ENCODE data around the gene TAF10.

TAF10 gene

GRCh38 chr11:6653097-6653496 lies 41.1 kb upstream of the TAF10 start:
- Histone ChIP-seq H3K4me3 (ENCODE audit: low read depth, low read length) (no peak overlapping the region), H3K4me1 (ENCODE audit: control insufficient read depth, insufficient read depth, low read length, unreplicated experiment) (no peaks in the 10 kb centered on the region), H2AFZ (ENCODE audit: low read length, unreplicated experiment) (no peak overlapping the region), H3K36me3 (ENCODE audit: insufficient read depth, low read length) (no peaks in the 10 kb centered on the region), H3K27me3 (ENCODE audit: insufficient read depth, low read length) (peaks cover 91% of the 10 kb centered on the region), H3K27ac (ENCODE audit: low read depth, low read length) (no peak overlapping the region), H3K79me2 (ENCODE audit: control insufficient read depth, insufficient read depth, low read length, unreplicated experiment) (no peaks in the 10 kb centered on the region)

DNA sequence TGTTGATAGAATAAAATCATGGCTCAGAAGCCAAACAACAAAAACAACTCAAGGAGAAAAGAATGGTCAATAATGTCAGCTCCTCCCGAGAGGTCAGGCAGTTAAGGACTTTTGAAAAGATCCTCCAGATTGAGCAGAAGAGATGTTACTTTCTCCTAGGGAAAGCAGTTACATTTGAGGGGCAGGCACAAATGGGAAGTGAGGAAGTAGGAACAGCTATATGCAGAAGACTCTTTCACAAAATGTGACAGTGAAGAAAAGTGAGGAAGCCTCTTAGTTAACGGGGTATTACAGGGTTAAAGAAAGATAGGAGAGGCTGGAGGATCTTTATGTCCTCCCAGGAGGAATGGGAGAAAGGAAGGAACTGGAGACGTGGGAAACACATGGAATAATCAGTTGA lies 40.2 kb upstream of the TAF10 start:
- Histone ChIP-seq H3K27me3 (ENCODE audit: insufficient read depth, low read length) (peaks cover 95% of the 10 kb centered on the region), H3K4me3 (ENCODE audit: low read depth, low read length) (no peak overlapping the region), H3K79me2 (ENCODE audit: control insufficient read depth, insufficient read depth, low read length, unreplicated experiment) (no peaks in the 10 kb centered on the region), H3K36me3 (ENCODE audit: insufficient read depth, low read length) (no peaks in the 10 kb centered on the region), H3K4me1 (ENCODE audit: control insufficient read depth, insufficient read depth, low read length, unreplicated experiment) (no peaks in the 10 kb centered on the region), H3K27ac (ENCODE audit: low read depth, low read length) (no peak overlapping the region), H2AFZ (ENCODE audit: low read length, unreplicated experiment) (no peak overlapping the region)

DNA sequence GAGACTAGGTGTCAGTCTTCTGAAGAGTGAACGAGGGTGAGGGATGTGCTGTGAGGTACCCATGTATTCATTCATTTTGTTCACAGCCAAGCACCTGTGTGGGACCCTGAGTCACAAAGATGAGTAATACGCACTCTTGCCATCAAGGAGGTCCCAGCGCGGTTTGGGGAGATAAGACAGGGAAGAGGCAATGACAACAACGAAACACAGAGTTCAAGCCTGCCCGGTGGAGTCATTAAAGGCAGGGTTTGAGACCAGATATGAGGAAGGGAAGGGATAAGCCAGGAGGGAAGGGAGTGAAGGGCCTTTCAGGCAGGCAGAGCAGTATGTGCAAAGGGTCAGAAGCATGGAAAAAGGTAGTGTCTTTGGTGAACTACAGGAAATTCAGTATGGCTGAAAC lies 39.0 kb upstream of the TAF10 start:
- Histone ChIP-seq H3K79me2 (ENCODE audit: control insufficient read depth, insufficient read depth, low read length, unreplicated experiment) (no peaks in the 10 kb centered on the region), H3K27me3 (ENCODE audit: insufficient read depth, low read length) (peaks cover 85% of the 10 kb centered on the region), H2AFZ (ENCODE audit: low read length, unreplicated experiment) (no peak overlapping the region), H3K27ac (ENCODE audit: low read depth, low read length) (no peak overlapping the region), H3K36me3 (ENCODE audit: insufficient read depth, low read length) (no peaks in the 10 kb centered on the region), H3K4me3 (ENCODE audit: low read depth, low read length) (no peak overlapping the region), H3K4me1 (ENCODE audit: control insufficient read depth, insufficient read depth, low read length, unreplicated experiment) (peaks cover 12% of the 10 kb centered on the region)

GRCh38 chr11:6650104-6650503 lies 38.1 kb upstream of the TAF10 start:
- H3K27me3 ChIP-seq (ENCODE audit: insufficient read depth, low read length): peaks cover 81% of the 10 kb centered on the region
- no peaks in the 10 kb centered on the region for H3K36me3 ChIP-seq (ENCODE audit: insufficient read depth, low read length)

GRCh38 chr11:6648501-6648900 lies 36.5 kb upstream of the TAF10 start:
- Histone ChIP-seq H3K36me3 (ENCODE audit: insufficient read depth, low read length) (no peaks in the 10 kb centered on the region), H3K27me3 (ENCODE audit: insufficient read depth, low read length) (peaks cover 78% of the 10 kb centered on the region), H3K4me1 (ENCODE audit: control insufficient read depth, insufficient read depth, low read length, unreplicated experiment) (peaks cover 17% of the 10 kb centered on the region), H3K27ac (ENCODE audit: low read depth, low read length) (no peak overlapping the region), H3K4me3 (ENCODE audit: low read depth, low read length) (no peak overlapping the region), H3K79me2 (ENCODE audit: control insufficient read depth, insufficient read depth, low read length, unreplicated experiment) (no peaks in the 10 kb centered on the region), H2AFZ (ENCODE audit: low read length, unreplicated experiment) (no peak overlapping the region)

More at GRCh38 chr11:6650104-6650503, 38.1 kb upstream of the TAF10 start:
- no peaks in the 10 kb centered on the region for H3K79me2 ChIP-seq (ENCODE audit: control insufficient read depth, insufficient read depth, low read length, unreplicated experiment)
- peaks cover 17% of the 10 kb centered on the region for H3K4me1 ChIP-seq (ENCODE audit: control insufficient read depth, insufficient read depth, low read length, unreplicated experiment)
- no peak overlapping the region for H2AFZ ChIP-seq (ENCODE audit: low read length, unreplicated experiment)
- no peak overlapping the region for H3K27ac ChIP-seq (ENCODE audit: low read depth, low read length)
- no peak overlapping the region for H3K4me3 ChIP-seq (ENCODE audit: low read depth, low read length)

DNA sequence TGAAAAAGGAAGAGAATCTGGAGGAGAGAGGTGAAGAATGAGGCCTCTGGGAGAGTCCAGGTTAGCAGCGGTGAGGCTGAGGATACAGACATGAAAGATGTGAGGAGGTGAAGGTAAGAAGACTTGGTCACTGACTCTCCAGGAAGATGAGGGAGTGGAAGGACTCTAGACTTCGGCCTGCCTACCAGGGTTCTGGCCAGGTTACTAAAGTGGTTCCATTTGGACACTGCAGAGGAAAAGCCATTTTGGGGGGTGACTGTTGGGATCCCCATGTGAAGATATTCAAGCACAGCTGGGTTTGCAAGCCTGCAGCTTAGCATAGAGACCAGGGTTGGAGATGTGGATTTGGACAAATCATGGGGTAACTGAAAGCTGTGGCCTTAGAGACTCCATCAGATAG lies 35.8 kb upstream of the TAF10 start:
- Histone ChIP-seq H3K79me2 (ENCODE audit: control insufficient read depth, insufficient read depth, low read length, unreplicated experiment) (no peaks in the 10 kb centered on the region), H3K27ac (ENCODE audit: low read depth, low read length) (no peak overlapping the region), H3K4me3 (ENCODE audit: low read depth, low read length) (no peak overlapping the region), H3K27me3 (ENCODE audit: insufficient read depth, low read length) (peaks cover 78% of the 10 kb centered on the region), H2AFZ (ENCODE audit: low read length, unreplicated experiment) (no peak overlapping the region), H3K36me3 (ENCODE audit: insufficient read depth, low read length) (no peaks in the 10 kb centered on the region), H3K4me1 (ENCODE audit: control insufficient read depth, insufficient read depth, low read length, unreplicated experiment) (peaks cover 17% of the 10 kb centered on the region)

DNA sequence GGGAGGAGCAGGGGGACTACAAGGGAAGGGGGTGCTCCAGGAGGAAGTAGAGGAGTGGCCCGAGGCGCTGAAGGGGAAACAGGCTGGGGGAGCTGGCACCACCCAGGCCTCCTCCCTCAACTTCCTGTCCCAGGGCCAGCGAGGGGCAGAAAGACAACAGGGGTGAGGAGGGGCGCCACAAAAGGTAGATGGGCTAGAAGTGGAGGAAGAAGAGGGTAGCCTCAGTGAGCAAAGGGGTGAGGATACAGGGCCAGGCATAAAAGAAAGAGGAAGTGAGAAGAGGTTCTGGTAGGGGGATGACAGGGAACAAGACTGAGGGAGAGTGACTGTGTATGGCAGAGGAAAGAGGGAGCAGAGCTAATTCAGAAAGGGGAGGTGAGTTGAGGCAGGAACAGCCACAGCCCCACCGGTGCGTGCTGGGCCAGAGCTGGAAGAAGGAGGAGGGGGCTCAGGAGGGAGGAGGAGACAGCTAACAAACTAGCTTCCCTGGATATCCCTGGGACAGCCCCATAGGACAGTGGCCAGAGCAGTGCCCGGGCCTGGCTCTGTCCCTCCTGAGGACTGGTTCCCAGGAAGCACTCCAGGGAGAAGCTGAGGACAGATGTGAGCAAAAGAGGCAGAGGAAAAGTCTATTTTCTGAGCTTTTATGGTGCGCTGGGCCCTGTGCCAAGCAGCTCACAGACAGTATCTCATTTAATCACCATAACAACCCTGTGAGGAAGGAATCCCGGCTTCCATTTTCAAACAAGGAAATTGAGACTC lies 35.1 kb upstream of the TAF10 start:
- Histone ChIP-seq H3K79me2 (ENCODE audit: control insufficient read depth, insufficient read depth, low read length, unreplicated experiment) (no peaks in the 10 kb centered on the region), H2AFZ (ENCODE audit: low read length, unreplicated experiment) (no peak overlapping the region), H3K36me3 (ENCODE audit: insufficient read depth, low read length) (no peaks in the 10 kb centered on the region), H3K27me3 (ENCODE audit: insufficient read depth, low read length) (peaks cover 73% of the 10 kb centered on the region), H3K4me1 (ENCODE audit: control insufficient read depth, insufficient read depth, low read length, unreplicated experiment) (peaks cover 17% of the 10 kb centered on the region), H3K4me3 (ENCODE audit: low read depth, low read length) (no peak overlapping the region), H3K27ac (ENCODE audit: low read depth, low read length) (no peak overlapping the region)

DNA sequence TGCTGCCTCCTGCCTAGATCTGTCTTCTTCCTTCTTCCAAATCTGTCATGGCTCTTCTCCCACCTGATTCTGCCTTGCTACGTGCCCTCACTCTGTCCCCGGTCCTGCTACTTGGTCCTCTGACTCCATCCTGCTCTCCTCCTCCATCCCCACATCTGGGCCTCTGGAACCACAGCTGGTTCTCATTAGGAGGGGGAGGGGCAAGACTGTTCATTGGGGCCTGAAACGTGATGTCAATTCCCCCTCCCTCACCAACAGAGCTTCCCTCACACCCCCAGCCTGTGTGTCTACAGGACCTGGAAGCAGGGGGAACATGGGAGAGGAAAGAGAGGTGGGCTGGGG lies 34.5 kb upstream of the TAF10 start:
- Histone ChIP-seq H2AFZ (ENCODE audit: low read length, unreplicated experiment) (no peak overlapping the region), H3K27ac (ENCODE audit: low read depth, low read length) (no peak overlapping the region), H3K36me3 (ENCODE audit: insufficient read depth, low read length) (no peaks in the 10 kb centered on the region), H3K27me3 (ENCODE audit: insufficient read depth, low read length) (peaks cover 67% of the 10 kb centered on the region), H3K4me1 (ENCODE audit: control insufficient read depth, insufficient read depth, low read length, unreplicated experiment) (peaks cover 17% of the 10 kb centered on the region), H3K4me3 (ENCODE audit: low read depth, low read length) (peak overlapping the region; percentile 48), H3K79me2 (ENCODE audit: control insufficient read depth, insufficient read depth, low read length, unreplicated experiment) (no peaks in the 10 kb centered on the region)

GRCh38 chr11:6646071-6646470 lies 34.1 kb upstream of the TAF10 start:
- no peaks in the 10 kb centered on the region for H3K36me3 ChIP-seq (ENCODE audit: insufficient read depth, low read length)
- no peak overlapping the region for H2AFZ ChIP-seq (ENCODE audit: low read length, unreplicated experiment)
- no peaks in the 10 kb centered on the region for H3K79me2 ChIP-seq (ENCODE audit: control insufficient read depth, insufficient read depth, low read length, unreplicated experiment)
- peak overlapping the region; percentile 48 for H3K4me3 ChIP-seq (ENCODE audit: low read depth, low read length)
- peaks cover 17% of the 10 kb centered on the region for H3K4me1 ChIP-seq (ENCODE audit: control insufficient read depth, insufficient read depth, low read length, unreplicated experiment)
- peaks cover 62% of the 10 kb centered on the region for H3K27me3 ChIP-seq (ENCODE audit: insufficient read depth, low read length)
- H3K27ac ChIP-seq (ENCODE audit: low read depth, low read length): no peak overlapping the region

- H3K4me1 ChIP-seq (ENCODE audit: control insufficient read depth, insufficient read depth, low read length, unreplicated experiment): peaks cover 20% of the 10 kb centered on the region
- H3K4me3 ChIP-seq (ENCODE audit: low read depth, low read length): no peak overlapping the region
Measured at GRCh38 chr11:6642957-6643356, 30.9 kb upstream of the TAF10 start.

GRCh38 chr11:6640985-6641701 lies 29.1 kb upstream of the TAF10 start:
- Histone ChIP-seq H3K36me3 (ENCODE audit: insufficient read depth, low read length) (no peaks in the 10 kb centered on the region), H3K27ac (ENCODE audit: low read depth, low read length) (no peak overlapping the region), H3K27me3 (ENCODE audit: insufficient read depth, low read length) (peaks cover 22% of the 10 kb centered on the region), H3K4me1 (ENCODE audit: control insufficient read depth, insufficient read depth, low read length, unreplicated experiment) (peaks cover 12% of the 10 kb centered on the region), H3K4me3 (ENCODE audit: low read depth, low read length) (no peak overlapping the region), H2AFZ (ENCODE audit: low read length, unreplicated experiment) (no peak overlapping the region), H3K79me2 (ENCODE audit: control insufficient read depth, insufficient read depth, low read length, unreplicated experiment) (no peaks in the 10 kb centered on the region)

More at GRCh38 chr11:6642957-6643356, 30.9 kb upstream of the TAF10 start:
- H3K27me3 ChIP-seq (ENCODE audit: insufficient read depth, low read length): peaks cover 31% of the 10 kb centered on the region
- H2AFZ ChIP-seq (ENCODE audit: low read length, unreplicated experiment): no peak overlapping the region
- H3K27ac ChIP-seq (ENCODE audit: low read depth, low read length): no peak overlapping the region
- H3K36me3 ChIP-seq (ENCODE audit: insufficient read depth, low read length): no peaks in the 10 kb centered on the region
- no peaks in the 10 kb centered on the region for H3K79me2 ChIP-seq (ENCODE audit: control insufficient read depth, insufficient read depth, low read length, unreplicated experiment)
